GM12892 (cell line): ENCODE results near the gene DVL2.

Experiments used
- POLR2A ChIP-seq: IDR thresholded peaks from 2 replicates; pipeline ENCODE4 v1.6.1; 2011; ENCODE audit warnings: low read depth, low read length, control low read depth
- POLR2AphosphoS5 ChIP-seq: IDR thresholded peaks from 2 replicates; pipeline ENCODE4 v1.6.1; 2011; ENCODE audit warnings: low read depth, low read length, control low read depth
- TAF1 ChIP-seq: IDR thresholded peaks from 2 replicates; pipeline ENCODE4 v1.6.1; 2011; ENCODE audit warnings: low read depth, mild to moderate bottlenecking, control low read depth, low read length, borderline replicate concordance

- TF ChIP-seq POLR2A (no peak), TAF1 (no peak), POLR2AphosphoS5 (no peak)
Measured at GRCh38 chr17:7246779-7247178, 12.5 kb upstream of the DVL2 start.
